Liver (tissue), 9 donors: ENCODE data around the gene BLID. TPM values are rescaled to one million over a fixed set of nuclear protein-coding genes. Genes with fewer than 3 reads are reported as not detected.

ENCODE experiments used
- DNase-seq: peaks from one replicate; pipeline ENCODE4 v3.0.0-alpha.2; 2017; ENCODE audit warnings: low spot score
- H3K27ac ChIP-seq, 2 donors: one replicate each; pipeline ENCODE4 v1.7.0; 2013; ENCODE audit warnings: inconsistent platforms in 2 of 2, low read length in 2 of 2, control low read depth in 1 of 2, low read depth in 1 of 2, mild to moderate bottlenecking in 1 of 2
- H3K27me3 ChIP-seq, 4 donors: one replicate each; pipeline versions ENCODE4 v1.6.1 to v1.7.0; 2013; ENCODE audit warnings: low read length in 3 of 4, inconsistent platforms in 1 of 4, mild to moderate bottlenecking in 1 of 4, moderate library complexity in 1 of 4; ENCODE audit not compliant: control insufficient read depth in 4 of 4, insufficient read depth in 4 of 4
- H3K36me3 ChIP-seq, 4 donors: one replicate each; pipeline versions ENCODE4 v1.6.1 to v1.7.0; 2013; ENCODE audit warnings: low read length in 3 of 4, mild to moderate bottlenecking in 3 of 4, low read depth in 1 of 4, moderate library complexity in 1 of 4; ENCODE audit not compliant: control insufficient read depth in 4 of 4, insufficient read depth in 3 of 4
- H3K4me1 ChIP-seq, 4 donors: one replicate each; pipeline versions ENCODE4 v1.6.1 to v1.7.0; 2013; ENCODE audit warnings: low read length in 3 of 4, mild to moderate bottlenecking in 3 of 4, moderate library complexity in 1 of 4; ENCODE audit not compliant: control insufficient read depth in 4 of 4, insufficient read depth in 4 of 4
- H3K4me3 ChIP-seq, 3 donors: one replicate each; pipeline versions ENCODE4 v1.6.1 to v1.7.0; 2013; ENCODE audit warnings: low read length in 3 of 3, control low read depth in 1 of 3, low read depth in 1 of 3, mild to moderate bottlenecking in 1 of 3
- H3K9ac ChIP-seq, 2 donors: one replicate each; pipeline ENCODE4 v1.7.0; 2013; ENCODE audit warnings: low read length in 2 of 2, mild to moderate bottlenecking in 2 of 2, moderate library complexity in 2 of 2, control low read depth in 1 of 2, low read depth in 1 of 2
- H3K9me3 ChIP-seq, 4 donors: one replicate each; pipeline versions ENCODE4 v1.6.1 to v1.7.0; 2013; ENCODE audit warnings: low read length in 3 of 4; ENCODE audit not compliant: control insufficient read depth in 4 of 4
- EGR1 ChIP-seq, 2 donors: IDR thresholded peaks; 2 replicates each; pipeline ENCODE4 v1.6.1; 2016 to 2018; ENCODE audit warnings: antibody characterized with exemption in 2 of 2, low read depth in 2 of 2
- FOXA1 ChIP-seq: IDR thresholded peaks from 2 replicates; pipeline ENCODE4 v1.6.1; 2016; ENCODE audit warnings: antibody characterized with exemption
- FOXA2 ChIP-seq: IDR thresholded peaks from 2 replicates; pipeline ENCODE4 v1.6.1; 2016; ENCODE audit warnings: antibody characterized with exemption
- HNF4A ChIP-seq, 2 donors: conservative IDR thresholded peaks; 2 replicates each; pipeline ENCODE4 v1.6.1; 2016; ENCODE audit warnings: antibody characterized with exemption in 2 of 2, mild to moderate bottlenecking in 2 of 2
- JUND ChIP-seq, 2 donors: IDR thresholded peaks; 2 replicates each; pipeline ENCODE4 v1.6.1; 2016; ENCODE audit warnings: antibody characterized with exemption in 2 of 2
- RXRA ChIP-seq, 2 donors: IDR thresholded peaks; 2 replicates each; pipeline ENCODE4 v1.6.1; 2017 to 2018; ENCODE audit warnings: antibody characterized with exemption in 2 of 2, mild to moderate bottlenecking in 1 of 2
- SP1 ChIP-seq: IDR thresholded peaks from 2 replicates; pipeline ENCODE4 v1.6.1; 2018; ENCODE audit warnings: antibody characterized with exemption, mild to moderate bottlenecking
- TAF1 ChIP-seq: conservative IDR thresholded peaks from 2 replicates; pipeline ENCODE4 v1.6.1; 2016; ENCODE audit warnings: antibody characterized with exemption, mild to moderate bottlenecking
- YY1 ChIP-seq: IDR thresholded peaks from 2 replicates; pipeline ENCODE4 v1.6.1; 2016; ENCODE audit warnings: antibody characterized with exemption, mild to moderate bottlenecking
- WGBS: extraction: QIAGEN DNeasy Blood & Tissue Kit; methylation state at CpG from one replicate; pipeline ENCODE4 v1.1.7; 2013; 5-methylcytosine and 5-hydroxymethylcytosine counted together
- polyA plus RNA-seq, 2 donors: library from polyadenylated mRNA; stranded (reverse) in 1 of 2; unstranded in 1 of 2; fragments of 200-250 nt in 1 of 2; fragments of >200 nt in 1 of 2; fragmentation: Nextera tagmentation in 1 of 2; extraction: Ambion mirVana in 1 of 2; gene quantifications; one replicate each; pipeline versions ENCODE4 v1.2.1 to v1.2.3, GENCODE V29; 2013 to 2015
- total RNA-seq, 2 donors: library from RNA; depleted of rRNA; stranded (reverse); fragments of >200 nt; gene quantifications; one replicate each; pipeline ENCODE4 v1.2.3, GENCODE V29; 2014
- TF ChIP-seq, protein P1 (sequence below): IDR thresholded peaks from 2 replicates; pipeline ENCODE4 v1.6.1; 2016; ENCODE audit warnings: antibody characterized with exemption, mild to moderate bottlenecking
- TF ChIP-seq, protein P2 (sequence below): IDR thresholded peaks from 2 replicates; pipeline ENCODE4 v1.6.1; 2016; ENCODE audit warnings: antibody characterized with exemption
- TF ChIP-seq, protein P3 (sequence below): IDR thresholded peaks from 2 replicates; pipeline ENCODE4 v1.6.1; 2016; ENCODE audit warnings: antibody characterized with exemption
- donor health status: healthy.
- donor health status: healthy.
- donor health status: healthy.
- donor health status: healthy.
- donor health status: healthy.

Gene BLID
- total and polyA plus RNA-seq, 4 donors: 0.18 to 0.84 (median 0.33) TPM; not detected in 1

DNA sequence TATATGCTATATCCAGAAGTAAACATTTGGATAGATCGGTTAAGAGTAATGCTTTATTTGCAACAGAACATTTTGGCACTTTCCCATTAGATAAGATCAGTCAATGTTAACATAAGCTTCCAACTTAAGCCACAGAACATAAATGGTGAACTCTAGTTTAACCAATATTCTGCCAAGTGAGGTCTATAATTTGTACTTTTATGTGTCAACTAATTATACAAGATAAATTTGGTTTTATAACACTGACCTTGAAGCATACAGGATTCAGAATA lies 23.5 kb upstream of the BLID start (continued):
- TF ChIP-seq, protein P1, sequence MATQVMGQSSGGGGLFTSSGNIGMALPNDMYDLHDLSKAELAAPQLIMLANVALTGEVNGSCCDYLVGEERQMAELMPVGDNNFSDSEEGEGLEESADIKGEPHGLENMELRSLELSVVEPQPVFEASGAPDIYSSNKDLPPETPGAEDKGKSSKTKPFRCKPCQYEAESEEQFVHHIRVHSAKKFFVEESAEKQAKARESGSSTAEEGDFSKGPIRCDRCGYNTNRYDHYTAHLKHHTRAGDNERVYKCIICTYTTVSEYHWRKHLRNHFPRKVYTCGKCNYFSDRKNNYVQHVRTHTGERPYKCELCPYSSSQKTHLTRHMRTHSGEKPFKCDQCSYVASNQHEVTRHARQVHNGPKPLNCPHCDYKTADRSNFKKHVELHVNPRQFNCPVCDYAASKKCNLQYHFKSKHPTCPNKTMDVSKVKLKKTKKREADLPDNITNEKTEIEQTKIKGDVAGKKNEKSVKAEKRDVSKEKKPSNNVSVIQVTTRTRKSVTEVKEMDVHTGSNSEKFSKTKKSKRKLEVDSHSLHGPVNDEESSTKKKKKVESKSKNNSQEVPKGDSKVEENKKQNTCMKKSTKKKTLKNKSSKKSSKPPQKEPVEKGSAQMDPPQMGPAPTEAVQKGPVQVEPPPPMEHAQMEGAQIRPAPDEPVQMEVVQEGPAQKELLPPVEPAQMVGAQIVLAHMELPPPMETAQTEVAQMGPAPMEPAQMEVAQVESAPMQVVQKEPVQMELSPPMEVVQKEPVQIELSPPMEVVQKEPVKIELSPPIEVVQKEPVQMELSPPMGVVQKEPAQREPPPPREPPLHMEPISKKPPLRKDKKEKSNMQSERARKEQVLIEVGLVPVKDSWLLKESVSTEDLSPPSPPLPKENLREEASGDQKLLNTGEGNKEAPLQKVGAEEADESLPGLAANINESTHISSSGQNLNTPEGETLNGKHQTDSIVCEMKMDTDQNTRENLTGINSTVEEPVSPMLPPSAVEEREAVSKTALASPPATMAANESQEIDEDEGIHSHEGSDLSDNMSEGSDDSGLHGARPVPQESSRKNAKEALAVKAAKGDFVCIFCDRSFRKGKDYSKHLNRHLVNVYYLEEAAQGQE: peak; percentile 35
- TF ChIP-seq YY1 (peak; percentile 67), RXRA (IDR thresholded peaks at IDR 0.05) (peak in 1 of 2 donors; percentile 57), EGR1 (IDR thresholded peaks at IDR 0.05; ENCODE audit: low read depth in 2 of 2) (no peak), HNF4A (conservative IDR thresholded peaks at IDR 0.05) (peak; percentile 44 to 70)

GRCh38 chr11:122138744-122139594 lies 23.0 kb upstream of the BLID start:
- TF ChIP-seq JUND (IDR thresholded peaks at IDR 0.05) (no peak), RXRA (IDR thresholded peaks at IDR 0.05) (no peak), FOXA2 (no peak), FOXA1 (no peak), YY1 (no peak), TAF1 (no peak)
- TF ChIP-seq, protein P2, sequence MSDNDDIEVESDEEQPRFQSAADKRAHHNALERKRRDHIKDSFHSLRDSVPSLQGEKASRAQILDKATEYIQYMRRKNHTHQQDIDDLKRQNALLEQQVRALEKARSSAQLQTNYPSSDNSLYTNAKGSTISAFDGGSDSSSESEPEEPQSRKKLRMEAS: no peak
- TF ChIP-seq, protein P3, sequence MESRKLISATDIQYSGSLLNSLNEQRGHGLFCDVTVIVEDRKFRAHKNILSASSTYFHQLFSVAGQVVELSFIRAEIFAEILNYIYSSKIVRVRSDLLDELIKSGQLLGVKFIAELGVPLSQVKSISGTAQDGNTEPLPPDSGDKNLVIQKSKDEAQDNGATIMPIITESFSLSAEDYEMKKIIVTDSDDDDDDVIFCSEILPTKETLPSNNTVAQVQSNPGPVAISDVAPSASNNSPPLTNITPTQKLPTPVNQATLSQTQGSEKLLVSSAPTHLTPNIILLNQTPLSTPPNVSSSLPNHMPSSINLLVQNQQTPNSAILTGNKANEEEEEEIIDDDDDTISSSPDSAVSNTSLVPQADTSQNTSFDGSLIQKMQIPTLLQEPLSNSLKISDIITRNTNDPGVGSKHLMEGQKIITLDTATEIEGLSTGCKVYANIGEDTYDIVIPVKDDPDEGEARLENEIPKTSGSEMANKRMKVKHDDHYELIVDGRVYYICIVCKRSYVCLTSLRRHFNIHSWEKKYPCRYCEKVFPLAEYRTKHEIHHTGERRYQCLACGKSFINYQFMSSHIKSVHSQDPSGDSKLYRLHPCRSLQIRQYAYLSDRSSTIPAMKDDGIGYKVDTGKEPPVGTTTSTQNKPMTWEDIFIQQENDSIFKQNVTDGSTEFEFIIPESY: no peak
- H3K4me3 ChIP-seq: no peak overlapping the region
- H3K36me3 ChIP-seq: no peaks in the 10 kb centered on the region
- no peaks in the 10 kb centered on the region for H3K9me3 ChIP-seq
- no peaks in the 10 kb centered on the region for H3K27me3 ChIP-seq
- H3K9ac ChIP-seq: no peak overlapping the region
- H3K4me1 ChIP-seq: peaks cover 6 to 17% (median 9%) of the 10 kb centered on the region in 4 donors
- H3K27ac ChIP-seq: no peak overlapping the region
- DNase-seq: no peak
- WGBS: 54% methylated on average over 5 of the region's 5 CpGs

- Histone ChIP-seq H3K36me3 (no peaks in the 10 kb centered on the region), H3K9ac (no peak overlapping the region), H3K27ac (no peak overlapping the region), H3K4me1 (peaks cover 6 to 17% (median 9%) of the 10 kb centered on the region in 4 donors), H3K9me3 (no peaks in the 10 kb centered on the region), H3K27me3 (no peaks in the 10 kb centered on the region), H3K4me3 (no peak overlapping the region)
- no peak for DNase-seq
- TF ChIP-seq SP1 (no peak), HNF4A (conservative IDR thresholded peaks at IDR 0.05) (peak in 1 of 2 donors; percentile 11)
- 23% methylated on average over 2 of the region's 2 CpGs for WGBS
Measured at GRCh38 chr11:122137078-122137793, 21.2 kb upstream of the BLID start.
